Anterior cingulate cortex (tissue), 58 donors: ENCODE results near the gene CTSD.

Experiments
- DNase-seq, 58 donors: peaks; one replicate each; lab custom pipeline; 2025; lab: John Stamatoyannopoulos, UW

The CTSD gene

DNA sequence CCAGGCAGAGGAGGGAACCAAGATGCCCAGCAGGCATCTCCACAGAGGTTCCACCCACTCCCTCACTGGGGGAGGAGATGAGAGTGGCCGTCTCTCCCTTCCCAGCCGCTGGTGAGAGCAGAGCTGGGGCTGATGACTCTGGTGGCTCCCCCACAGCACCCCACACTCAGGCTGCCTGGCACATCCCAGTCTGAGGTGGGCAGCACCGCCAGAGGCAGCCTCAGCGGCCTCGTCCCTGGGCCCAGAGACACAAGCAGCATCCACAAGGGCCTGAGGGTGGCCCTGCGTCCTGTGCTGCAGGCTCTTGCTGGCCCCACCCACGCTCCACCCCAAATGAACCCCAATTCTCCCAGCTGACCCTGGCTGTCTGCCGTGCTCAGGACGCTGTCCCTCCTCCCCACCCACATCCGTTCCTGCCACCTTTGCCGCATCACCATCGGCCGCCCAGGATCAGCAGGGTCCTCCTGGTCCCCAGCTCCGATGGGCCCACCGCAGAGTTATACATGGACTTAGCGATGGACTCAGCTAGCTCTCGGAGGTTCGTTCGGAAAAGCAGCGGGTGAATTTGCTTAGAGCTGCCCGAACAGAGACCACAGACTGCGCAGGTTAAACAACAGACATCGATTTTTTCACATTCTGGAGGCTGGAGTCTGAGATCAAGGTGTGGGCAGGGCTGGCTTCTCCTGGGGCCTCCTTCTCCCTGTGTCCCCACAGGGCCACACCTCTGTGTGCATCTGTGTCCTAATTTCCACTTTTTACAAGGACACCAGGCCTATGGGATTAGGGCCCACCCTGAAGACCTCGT, 20.2 kb upstream of the CTSD start:
- no peak for DNase-seq

DNA sequence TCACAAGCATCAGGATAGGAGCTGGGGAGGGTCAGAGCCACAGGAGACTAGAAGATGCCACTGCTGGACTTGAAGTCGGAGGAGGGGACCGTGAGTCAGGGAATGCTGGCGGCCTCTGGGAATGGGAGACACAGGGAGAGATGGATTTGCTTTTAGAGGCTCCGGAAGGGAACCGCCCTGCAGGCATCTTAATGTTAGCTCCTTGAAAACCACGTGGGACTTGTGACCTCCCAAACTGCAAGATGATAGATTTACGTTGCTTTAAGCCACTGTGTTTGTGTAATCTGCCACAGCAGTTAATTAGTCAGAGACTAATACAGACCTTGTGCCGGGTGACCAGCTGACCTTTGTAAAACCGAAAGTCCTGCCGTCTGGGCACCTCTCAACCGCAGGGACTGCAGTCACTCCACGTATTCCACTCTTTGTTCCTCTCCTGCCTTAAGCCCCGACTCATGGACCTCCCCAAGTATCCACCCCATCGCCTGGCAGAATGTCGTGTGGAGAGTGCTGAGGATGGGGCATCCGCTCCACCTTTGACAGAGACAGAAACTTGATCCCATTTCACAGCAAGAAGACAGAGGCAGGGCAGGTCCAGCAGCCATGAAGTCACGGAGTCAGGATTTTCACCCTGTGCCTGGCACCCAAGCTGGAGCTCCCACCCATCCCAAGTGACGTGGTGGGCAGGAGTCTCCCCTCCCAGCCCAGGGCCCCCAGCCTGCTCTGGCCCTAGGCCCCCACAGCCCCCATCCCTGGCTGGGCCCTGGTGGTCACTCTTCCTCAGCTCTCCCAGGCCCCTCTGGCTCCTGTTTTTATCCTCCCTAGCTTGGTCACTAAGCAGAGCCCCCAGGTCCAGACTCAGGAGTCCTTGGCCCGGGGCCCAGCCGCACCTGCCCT, 19.4 kb upstream of the CTSD start:
- no peak for DNase-seq

GRCh38 chr11:1782031-1782590, 18.4 kb upstream of the CTSD start:
- DNase-seq, result no peak

GRCh38 chr11:1781593-1781975, 17.9 kb upstream of the CTSD start:
- no peak for DNase-seq

DNA sequence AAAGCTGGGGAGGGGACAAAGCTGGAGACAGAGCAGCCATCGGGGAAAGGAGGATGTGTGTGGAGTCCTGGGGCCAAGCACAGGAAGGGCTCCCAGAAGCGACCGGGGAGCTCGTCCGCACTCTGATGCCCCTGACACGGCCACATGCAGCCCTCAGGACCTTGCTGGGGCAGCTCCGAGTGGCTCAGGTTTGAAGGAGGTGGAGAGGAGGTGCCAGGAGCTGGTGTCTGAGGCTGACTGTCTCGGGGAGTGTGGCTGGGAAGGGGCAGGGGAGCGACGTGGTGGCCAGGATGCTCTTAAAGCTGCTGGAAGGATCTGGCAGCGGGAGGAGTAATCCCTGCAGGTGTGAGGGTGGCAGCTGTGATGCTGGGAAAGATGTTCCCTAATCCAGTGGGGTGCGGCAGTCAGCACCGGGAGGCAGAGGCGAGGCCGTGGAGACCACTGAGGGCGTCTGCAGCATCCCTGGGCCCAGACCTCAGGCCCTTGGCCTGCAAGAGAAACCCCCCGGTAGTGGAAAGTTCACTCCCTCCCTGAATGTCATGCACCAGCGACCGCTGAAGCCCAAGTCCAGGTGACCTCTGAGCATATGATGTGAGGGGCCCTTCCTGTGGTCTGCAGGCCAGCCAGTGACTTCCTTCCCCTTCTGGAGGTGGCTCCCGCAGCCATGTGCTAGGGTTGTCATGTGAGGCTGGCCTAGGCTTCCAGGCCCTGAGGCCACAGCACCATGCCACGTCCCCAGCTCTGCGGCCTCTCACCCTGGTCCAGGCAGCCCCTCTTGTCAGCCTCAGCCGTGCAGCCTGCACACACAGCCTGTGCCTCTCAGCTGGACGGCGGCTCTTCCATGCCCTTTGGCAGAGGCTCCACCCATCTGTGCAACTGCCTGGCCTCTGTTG, 17.2 kb upstream of the CTSD start:
- peak in 2 of 58 donors; percentile 21 to 32 for DNase-seq

- no peak for DNase-seq
Observed at GRCh38 chr11:1779806-1780699, 16.3 kb upstream of the CTSD start.

- no peak for DNase-seq
Observed at GRCh38 chr11:1779034-1779805, 15.5 kb upstream of the CTSD start.

- DNase-seq, result no peak
Observed at GRCh38 chr11:1778141-1778911, 14.6 kb upstream of the CTSD start.

GRCh38 chr11:1777737-1778136, 14.0 kb upstream of the CTSD start:
- peak in 1 of 58 donors; percentile 22 for DNase-seq

- no peak for DNase-seq
Observed at GRCh38 chr11:1776944-1777715, 13.4 kb upstream of the CTSD start.

DNA sequence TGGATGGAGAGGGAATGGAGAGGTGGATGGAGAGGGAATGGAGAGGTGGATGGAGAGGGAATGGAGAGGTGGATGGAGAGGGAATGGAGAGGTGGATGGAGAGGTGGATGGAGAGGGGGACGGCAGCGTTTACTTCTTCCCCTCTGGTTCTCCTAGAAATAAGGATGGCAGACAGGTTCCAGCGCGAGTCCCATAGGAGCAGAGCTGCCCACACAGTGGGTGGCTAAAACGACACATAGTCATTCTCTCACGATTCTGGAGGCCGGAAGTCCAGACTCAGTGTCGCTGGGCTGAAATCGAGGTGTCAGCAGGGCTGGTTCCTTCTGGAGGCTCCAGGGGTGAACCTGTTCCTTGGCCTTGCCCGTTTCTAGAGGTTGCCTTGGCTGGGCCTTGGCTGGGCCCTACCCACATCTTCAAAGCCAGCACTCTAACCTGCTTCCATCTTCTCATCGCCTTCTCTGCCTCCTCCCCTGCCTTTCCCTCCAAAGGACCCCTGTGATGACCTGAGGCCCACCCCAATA, 12.7 kb upstream of the CTSD start:
- no peak for DNase-seq

DNA sequence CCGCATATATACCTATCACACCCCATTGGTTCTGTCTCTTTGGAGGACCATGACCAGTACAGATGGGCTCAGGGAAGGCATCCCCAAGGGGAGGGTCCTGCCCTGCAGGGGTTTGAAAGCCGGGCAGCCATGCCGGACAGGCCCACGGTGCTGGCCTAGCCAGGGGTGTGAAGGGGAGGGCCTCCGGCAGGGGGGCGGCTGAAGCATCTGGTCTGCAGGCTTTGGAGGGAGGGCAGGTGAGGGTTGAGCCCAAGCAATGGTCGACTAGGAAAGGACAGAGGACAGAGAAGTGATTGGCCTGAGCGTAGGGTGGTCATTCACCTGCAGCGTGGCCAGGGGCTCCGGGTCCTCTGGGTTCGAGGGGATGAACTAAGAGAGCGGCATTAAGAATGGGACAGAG, 11.2 kb upstream of the CTSD start:
- DNase-seq, result no peak

- no peak for DNase-seq
Observed at GRCh38 chr11:1773994-1774550, 10.3 kb upstream of the CTSD start.

DNA sequence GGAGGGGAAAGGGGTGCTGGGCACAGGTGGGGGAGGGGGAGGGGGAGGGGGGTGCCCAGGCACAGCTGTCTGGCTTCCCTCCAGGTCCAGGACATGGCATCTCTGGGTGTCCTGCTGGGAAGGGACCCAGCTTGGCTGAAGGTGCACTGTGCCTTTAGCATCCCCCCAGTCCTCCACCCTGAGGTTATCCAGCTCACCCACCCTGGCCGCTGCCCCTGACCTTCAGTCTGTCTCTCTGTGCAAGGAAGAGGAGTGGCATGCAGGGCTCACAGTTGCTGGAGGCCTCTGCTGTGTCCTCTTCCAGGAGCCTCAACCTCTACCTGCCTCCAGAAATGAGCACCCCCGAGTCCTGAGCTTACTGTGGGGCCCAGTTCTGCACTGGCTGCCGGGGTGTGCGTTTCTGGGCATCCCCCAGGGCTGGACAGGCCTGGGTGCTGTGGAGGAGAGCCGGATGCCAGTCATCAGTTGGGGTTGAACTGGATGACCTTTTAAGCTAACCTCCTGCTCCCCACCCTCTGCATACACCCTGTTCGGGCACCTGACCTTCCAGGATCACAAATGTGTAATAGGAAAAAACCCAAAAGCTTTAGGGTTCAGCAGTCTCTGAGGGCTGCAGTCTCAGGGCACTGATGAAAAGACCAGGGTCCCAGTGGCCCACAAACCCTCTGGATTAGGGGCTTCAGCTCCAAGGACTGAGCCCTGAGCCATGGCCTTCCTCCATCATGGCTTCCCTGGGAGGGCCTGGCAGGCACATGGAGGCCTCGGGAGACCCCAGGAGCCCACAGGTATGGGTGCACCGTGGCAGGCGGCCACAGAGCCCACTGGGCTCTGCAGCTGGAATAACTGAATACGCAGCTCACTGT, 9.6 kb upstream of the CTSD start:
- no peak for DNase-seq
